Common myeloid progenitor, CD34-positive (primary cell): ENCODE data around the gene CD19.

ENCODE experiments used
- CTCF ChIA-PET: fragments of 350-600 bp; sonication (Branson Sonifier 250); formaldehyde crosslinking; loops from one replicate; lab custom pipeline; 2021; ENCODE audit warnings: antibody characterized with exemption; lab: Charles Lee
- POLR2A ChIA-PET: fragments of 350-600 bp; sonication (Branson Sonifier 250); formaldehyde crosslinking; loops from one replicate; lab custom pipeline; 2021; ENCODE audit warnings: antibody characterized with exemption; lab: Charles Lee
- DNase-seq, 3 donors: peaks; one replicate each; pipeline versions ENCODE4 v3.0.0 to v3.0.0-alpha.2; 2013
- H3K27ac ChIP-seq, 2 experiments: 1 replicate in 1 of 2; 2 replicates in 1 of 2; pipeline ENCODE4 v1.7.0; 2013; ENCODE audit warnings: inconsistent platforms in 2 of 2, low read length in 2 of 2, mild to moderate bottlenecking in 2 of 2, low read depth in 1 of 2, moderate library complexity in 1 of 2; ENCODE audit not compliant: severe bottlenecking in 2 of 2, insufficient read depth in 1 of 2, poor library complexity in 1 of 2
- H3K27me3 ChIP-seq, 5 experiments: replicated peaks in 2 of 5; 1 replicate in 3 of 5; 2 replicates in 2 of 5; pipeline versions ENCODE4 v1.6.1 to v1.7.0; 2013; ENCODE audit warnings: low read length in 4 of 5, mild to moderate bottlenecking in 2 of 5, moderate library complexity in 2 of 5, inconsistent platforms in 1 of 5; ENCODE audit not compliant: insufficient read depth in 5 of 5, control insufficient read depth in 4 of 5
- H3K36me3 ChIP-seq, 4 experiments: 1 replicate in 2 of 4; 2 replicates in 2 of 4; pipeline versions ENCODE4 v1.6.1 to v1.7.0; 2013; ENCODE audit warnings: low read length in 3 of 4, control low read depth in 1 of 4, mild to moderate bottlenecking in 1 of 4; ENCODE audit not compliant: control insufficient read depth in 4 of 4, insufficient read depth in 4 of 4
- H3K4me1 ChIP-seq, 4 experiments: 1 replicate in 3 of 4; 2 replicates in 1 of 4; pipeline versions ENCODE4 v1.6.1 to v1.7.1; 2013; ENCODE audit warnings: low read length in 3 of 4, mild to moderate bottlenecking in 3 of 4, control low read depth in 1 of 4, inconsistent platforms in 1 of 4, moderate library complexity in 1 of 4; ENCODE audit not compliant: control insufficient read depth in 4 of 4, insufficient read depth in 4 of 4; ENCODE audit errors: control extremely low read depth in 1 of 4
- H3K4me3 ChIP-seq, 7 experiments: 1 replicate in 4 of 7; 2 replicates in 3 of 7; pipeline versions ENCODE4 v1.5.1 to v1.7.0; 2013; ENCODE audit warnings: mild to moderate bottlenecking in 7 of 7, low read length in 6 of 7, moderate library complexity in 6 of 7, inconsistent platforms in 2 of 7, low read depth in 2 of 7, control low read depth in 1 of 7; ENCODE audit not compliant: insufficient read depth in 4 of 7, control insufficient read depth in 1 of 7; ENCODE audit errors: extremely low read depth in 1 of 7
- H3K9me3 ChIP-seq, 5 experiments: 1 replicate in 4 of 5; 2 replicates in 1 of 5; pipeline versions ENCODE4 v1.6.1 to v1.7.1; 2013; ENCODE audit warnings: low read length in 4 of 5, mild to moderate bottlenecking in 2 of 5, inconsistent platforms in 1 of 5, low read depth in 1 of 5, moderate library complexity in 1 of 5; ENCODE audit not compliant: control insufficient read depth in 4 of 5, insufficient read depth in 2 of 5; ENCODE audit errors: control extremely low read depth in 1 of 5
- WGBS: methylation state at CpG from one replicate; pipeline ENCODE4 v1.1.5; 2013; ENCODE audit not compliant: insufficient coverage; 5-methylcytosine and 5-hydroxymethylcytosine counted together

Gene CD19

DNA sequence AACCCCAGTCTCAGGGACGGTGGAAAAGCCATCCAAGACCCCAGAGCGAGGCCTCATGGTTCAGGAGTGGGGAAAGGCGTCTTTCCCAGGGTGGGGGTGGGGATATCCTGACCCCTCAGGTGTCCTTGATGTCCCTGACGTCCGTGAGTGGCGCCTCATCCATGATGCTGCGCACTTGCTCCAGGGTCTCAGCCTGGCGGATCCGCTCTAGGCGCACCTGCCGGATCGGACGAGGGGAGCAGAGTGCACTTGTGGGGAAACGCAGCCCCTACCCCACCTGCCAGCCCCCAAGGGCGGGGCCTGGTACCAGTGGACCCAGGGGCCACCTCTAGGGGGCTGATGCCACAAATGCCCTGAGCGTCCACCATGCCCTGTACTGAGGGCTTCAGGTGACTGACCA is 26.9 kb upstream of the CD19 start:
- DNase-seq, result no peak
- ChIA-PET POLR2A (no interaction called here), CTCF (no interaction called here)
- Histone ChIP-seq H3K27me3 (no peaks in the 10 kb centered on the region), H3K4me3 (no peak overlapping the region), H3K36me3 (peaks cover 4 to 31% (median 18%) of the 10 kb centered on the region in 4 experiments), H3K9me3 (no peaks in the 10 kb centered on the region), H3K27ac (no peak overlapping the region), H3K4me1 (peaks cover 0 to 17% (median 16%) of the 10 kb centered on the region in 4 experiments)
- 98% methylated on average over 12 of the region's 16 CpGs for WGBS

DNA sequence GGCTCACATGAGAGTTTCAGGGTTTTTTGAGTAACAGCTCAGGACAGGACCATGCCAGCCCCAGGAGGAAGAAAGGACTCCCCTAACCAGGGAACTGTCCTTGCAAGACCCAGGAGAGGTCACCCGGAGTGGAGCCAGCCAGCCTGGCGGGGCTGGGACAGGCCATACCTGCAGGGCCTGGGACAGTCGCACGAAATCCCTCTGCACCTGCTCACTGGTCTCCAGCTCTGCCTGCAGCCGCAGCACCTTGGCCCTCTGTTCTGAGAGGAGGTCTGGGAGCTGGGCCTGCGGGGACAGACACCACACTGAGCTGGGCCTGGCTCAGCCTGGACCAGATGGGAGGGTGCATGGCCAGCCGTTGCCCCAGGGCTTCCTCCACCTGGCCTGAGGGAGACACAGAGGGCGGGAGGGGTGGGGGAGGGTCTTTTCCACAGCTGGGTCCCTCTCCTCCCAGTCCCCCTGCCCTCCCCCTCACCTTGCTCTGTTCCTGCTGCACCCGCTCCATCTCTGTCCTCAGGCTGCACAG is 26.5 kb upstream of the CD19 start:
- ChIA-PET CTCF (no interaction called here), POLR2A (no interaction called here)
- Histone ChIP-seq H3K4me1 (peaks cover 0 to 17% (median 16%) of the 10 kb centered on the region in 4 experiments), H3K27ac (no peak overlapping the region), H3K9me3 (no peaks in the 10 kb centered on the region), H3K27me3 (no peaks in the 10 kb centered on the region), H3K4me3 (no peak overlapping the region), H3K36me3 (peaks cover 4 to 36% (median 21%) of the 10 kb centered on the region in 4 experiments)
- no peak for DNase-seq
- WGBS, result 100% methylated on average over 5 of the region's 9 CpGs

- H3K9me3 ChIP-seq, result no peaks in the 10 kb centered on the region
- no peak for DNase-seq
- no peak overlapping the region for H3K27ac ChIP-seq
- WGBS, result 95% methylated on average over 23 of the region's 24 CpGs
- CTCF ChIA-PET, result interaction anchor here (0.8 kb wide), 1 partner anchor 16 kb away, joined by 3 read pairs; no protein-coding TSS in a partner anchor
- POLR2A ChIA-PET, result no interaction called here
- no peaks in the 10 kb centered on the region for H3K27me3 ChIP-seq
- peaks cover 4 to 42% (median 25%) of the 10 kb centered on the region in 4 experiments for H3K36me3 ChIP-seq
- no peak overlapping the region for H3K4me3 ChIP-seq
- H3K4me1 ChIP-seq, result peaks cover 0 to 17% (median 16%) of the 10 kb centered on the region in 4 experiments
These were observed 25.9 kb upstream of the CD19 start for GRCh38 chr16:28905800-28906372.

DNA sequence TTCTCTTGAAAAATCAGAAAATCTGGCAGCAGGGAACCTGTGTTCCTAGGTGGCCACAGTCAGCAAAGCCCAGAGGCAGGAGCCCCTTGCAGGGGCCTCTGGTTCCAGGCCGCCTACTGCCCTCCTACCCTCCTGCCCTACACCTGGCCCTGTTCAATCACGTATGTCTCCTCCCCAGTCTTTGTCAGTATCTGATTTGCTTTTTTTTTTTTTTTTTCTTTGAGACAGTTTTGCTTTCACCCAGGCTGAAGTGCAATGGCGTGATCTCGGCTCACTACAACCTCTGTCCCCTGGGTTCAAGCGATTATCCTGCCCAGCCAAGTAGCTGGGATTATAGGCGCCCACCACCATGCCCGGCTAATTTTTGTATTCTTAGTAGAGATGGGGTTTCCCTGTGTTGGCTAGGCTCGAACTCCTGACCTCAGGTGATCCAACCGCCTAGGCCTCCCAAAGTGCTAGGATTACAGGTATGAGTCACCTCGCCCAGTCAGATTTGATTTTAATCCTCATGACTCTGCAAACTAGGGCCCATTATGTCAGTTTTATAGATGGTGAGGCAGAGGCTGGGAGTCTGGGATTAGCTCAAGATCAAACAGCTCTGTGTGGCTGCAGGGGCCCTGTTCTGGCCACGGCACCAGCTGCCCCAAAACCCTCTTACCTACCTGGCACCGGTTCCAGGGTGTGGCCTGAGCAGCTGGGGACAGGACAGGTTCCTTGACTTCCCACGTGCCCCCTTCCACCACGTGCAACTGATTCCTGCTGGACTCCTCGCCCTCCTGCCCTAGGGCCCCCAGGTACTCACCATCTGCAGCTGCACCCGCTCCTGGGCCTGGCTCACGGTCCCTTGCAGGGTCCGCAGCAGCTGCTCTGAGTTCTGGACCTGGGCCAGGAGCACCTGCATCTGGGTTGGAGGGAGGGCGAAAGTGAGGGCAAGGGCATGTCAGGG is 21.4 kb upstream of the CD19 start:
- ChIA-PET POLR2A (no interaction called here), CTCF (interaction anchor here (2.7 kb wide), 1 partner anchor 34 kb away, joined by 13 read pairs; no protein-coding TSS in a partner anchor)
- Histone ChIP-seq H3K4me1 (no peaks in the 10 kb centered on the region), H3K27me3 (no peaks in the 10 kb centered on the region), H3K36me3 (peaks cover 6 to 59% (median 36%) of the 10 kb centered on the region in 4 experiments), H3K4me3 (no peak overlapping the region), H3K9me3 (no peaks in the 10 kb centered on the region), H3K27ac (no peak overlapping the region)
- WGBS, result 87% methylated on average over 16 of the region's 19 CpGs
- DNase-seq, result no peak

DNA sequence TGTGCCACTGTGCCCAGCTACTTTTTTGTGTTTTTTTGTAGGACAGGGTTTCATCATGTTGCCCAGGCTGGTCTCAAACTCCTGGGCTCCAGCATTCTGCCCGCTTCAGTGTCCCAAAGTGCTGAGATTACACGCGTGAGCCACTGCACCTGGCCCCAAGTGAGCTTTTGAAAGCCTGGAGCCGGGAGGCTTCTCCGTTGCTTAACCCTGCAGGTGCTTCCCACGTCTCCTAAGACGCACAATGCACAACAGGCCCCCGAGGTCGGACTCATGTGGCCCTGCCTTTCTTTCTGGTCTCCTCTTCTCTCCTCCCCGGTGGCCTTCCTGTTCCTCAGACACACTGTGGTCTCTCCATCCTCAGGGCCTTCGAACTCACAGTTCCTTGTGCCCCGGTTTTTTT is 19.2 kb upstream of the CD19 start:
- Histone ChIP-seq H3K9me3 (no peaks in the 10 kb centered on the region), H3K4me3 (no peak overlapping the region), H3K36me3 (peaks cover 7 to 65% (median 35%) of the 10 kb centered on the region in 4 experiments), H3K27me3 (no peaks in the 10 kb centered on the region), H3K27ac (no peak overlapping the region), H3K4me1 (no peaks in the 10 kb centered on the region)
- DNase-seq, result no peak
- CTCF ChIA-PET, result interaction anchor here (0.8 to 2.7 kb wide), 2 partner anchors 9 to 32 kb away, joined by 3 to 13 read pairs; no protein-coding TSS in a partner anchor
- POLR2A ChIA-PET, result no interaction called here
- 99% methylated on average over 11 of the region's 12 CpGs for WGBS

DNA sequence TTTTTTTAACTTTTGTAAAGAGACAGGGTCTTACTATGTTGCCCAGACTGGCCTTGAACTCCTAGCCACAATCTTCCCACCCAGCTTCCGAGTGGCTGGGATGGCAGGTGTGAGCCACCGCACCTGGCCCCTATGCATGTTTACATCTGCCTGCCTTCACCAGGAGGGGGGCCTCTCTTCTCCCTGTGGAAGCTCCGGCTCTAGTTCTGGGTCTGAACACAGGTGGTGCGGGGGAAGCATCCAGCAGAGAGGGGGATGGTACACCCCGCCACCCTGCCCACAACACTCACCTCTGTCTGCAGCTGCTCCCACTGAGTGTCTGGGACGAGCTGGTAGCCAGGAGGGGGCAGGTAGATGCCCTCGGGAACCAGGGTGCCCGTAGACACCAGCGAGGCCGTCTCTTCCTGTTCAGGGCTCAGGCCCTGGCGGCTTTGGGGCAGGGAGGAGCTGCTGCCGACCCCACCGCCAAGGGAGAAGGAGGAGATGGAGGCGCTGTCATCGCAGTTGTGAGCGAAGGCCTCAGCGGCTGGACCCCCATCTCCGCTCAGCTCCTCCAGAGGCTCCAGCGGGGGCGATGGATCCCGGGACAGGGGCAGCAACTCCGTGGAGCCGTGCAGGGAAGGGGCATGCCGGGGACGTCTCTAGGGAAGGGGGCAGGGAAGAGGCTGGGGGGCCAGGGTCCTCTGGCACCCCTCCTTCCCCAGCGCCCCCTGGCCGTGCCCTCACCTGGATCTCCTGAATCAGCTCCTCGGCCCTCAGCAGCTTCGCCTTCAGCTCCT is 17.6 kb upstream of the CD19 start:
- no peaks in the 10 kb centered on the region for H3K27me3 ChIP-seq
- WGBS, result 95% methylated on average over 17 of the region's 29 CpGs
- no peak for DNase-seq
- H3K36me3 ChIP-seq, result peaks cover 5 to 66% (median 32%) of the 10 kb centered on the region in 4 experiments
- no peaks in the 10 kb centered on the region for H3K9me3 ChIP-seq
- H3K4me3 ChIP-seq, result no peak overlapping the region
- no peaks in the 10 kb centered on the region for H3K4me1 ChIP-seq
- H3K27ac ChIP-seq, result no peak overlapping the region
- POLR2A ChIA-PET, result interaction anchor here (0.6 to 0.9 kb wide), 2 partner anchors 11 to 29 kb away, joined by 3 to 4 read pairs; partner anchors contain the start of gene RABEP2
- CTCF ChIA-PET, result interaction anchor here (1.1 to 3.7 kb wide), 2 partner anchors 19 to 31 kb away, joined by 4 to 24 read pairs; no protein-coding TSS in a partner anchor
